NCI-H2081 treated with DMSO at 0.1 percent for 48 hours (cell line): ENCODE measurements around the gene YY1.

Source experiments
- DNase-seq: peaks from one replicate; lab custom pipeline; 2025; lab: John Stamatoyannopoulos, UW

YY1 gene

DNA sequence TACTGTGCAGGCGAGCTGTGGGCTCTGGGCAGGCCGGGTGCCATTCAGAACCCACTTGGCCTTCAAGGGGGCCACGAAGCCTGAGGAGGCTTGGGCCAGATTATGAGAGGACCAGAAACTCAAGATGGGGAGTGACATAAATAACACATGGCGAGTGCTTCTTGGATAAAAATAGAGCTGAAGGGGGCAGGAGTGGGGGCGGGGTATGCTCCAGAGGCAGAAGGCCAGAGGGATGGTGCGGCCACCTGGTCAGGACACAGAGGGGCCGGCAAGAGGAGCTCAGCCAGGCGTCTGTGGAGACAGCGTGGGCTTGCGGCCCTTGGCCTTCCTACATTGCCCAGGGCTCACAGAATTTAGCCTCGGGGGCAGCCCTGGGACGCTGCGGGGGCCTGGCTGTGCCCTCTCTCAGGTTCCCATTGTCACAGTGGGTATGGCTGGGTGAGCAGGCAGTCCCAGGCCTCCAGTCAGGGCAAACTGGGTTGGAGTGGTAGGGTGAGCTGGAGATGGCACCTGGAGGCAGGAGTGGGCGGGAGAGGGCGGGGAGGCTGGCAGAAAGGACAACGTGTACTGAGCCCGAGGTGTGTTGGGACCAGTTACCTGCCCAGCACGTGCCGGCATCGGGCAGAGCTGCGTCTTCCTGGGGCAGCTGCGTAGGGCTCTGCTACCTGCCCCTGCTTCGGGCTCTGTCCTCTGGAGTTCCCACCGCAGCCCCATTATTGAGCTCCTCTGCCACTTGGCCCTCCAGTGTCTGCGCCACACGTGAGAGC, 74.7 kb downstream of the YY1 start:
- no peak for DNase-seq

DNA sequence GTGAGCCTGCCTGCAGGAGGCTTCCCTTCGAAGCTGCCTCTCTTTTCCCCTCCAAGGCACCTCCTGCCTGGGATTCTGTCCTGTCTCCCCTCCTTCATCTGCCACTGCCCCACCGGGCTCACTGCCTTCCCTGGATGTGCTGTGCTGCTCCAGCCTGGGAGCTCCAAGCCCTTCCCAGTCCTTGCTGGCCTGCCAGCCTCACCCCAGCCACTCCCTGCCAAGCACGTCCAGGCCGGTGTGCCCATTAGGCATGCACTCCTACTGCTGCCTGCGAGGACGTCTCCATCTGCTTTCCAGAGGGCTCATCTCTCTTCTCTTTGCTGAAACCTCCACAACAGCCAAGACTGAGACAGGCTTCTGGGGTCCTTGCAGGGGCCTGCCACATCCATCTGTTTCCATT, 75.8 kb downstream of the YY1 start:
- DNase-seq: no peak

DNA sequence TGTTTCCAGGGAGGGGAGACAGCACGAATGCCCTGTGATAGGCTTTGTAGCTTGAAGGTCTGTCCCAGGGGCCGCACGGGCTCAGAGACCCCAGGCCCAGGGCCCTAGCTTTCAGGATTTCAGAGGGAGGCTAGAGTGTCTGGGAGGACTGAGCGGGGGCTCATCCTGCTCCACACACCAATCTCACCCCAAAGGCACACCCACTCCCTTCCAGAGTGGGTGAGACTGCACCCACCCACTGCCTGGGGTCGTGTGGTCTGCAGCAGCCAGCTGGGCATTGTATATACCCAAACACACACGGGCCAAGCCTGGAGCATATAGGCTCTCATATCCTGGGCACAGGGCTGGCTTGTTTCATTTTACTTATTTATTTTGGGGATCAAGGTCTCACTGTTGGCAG, 78.4 kb downstream of the YY1 start:
- no peak for DNase-seq

DNA sequence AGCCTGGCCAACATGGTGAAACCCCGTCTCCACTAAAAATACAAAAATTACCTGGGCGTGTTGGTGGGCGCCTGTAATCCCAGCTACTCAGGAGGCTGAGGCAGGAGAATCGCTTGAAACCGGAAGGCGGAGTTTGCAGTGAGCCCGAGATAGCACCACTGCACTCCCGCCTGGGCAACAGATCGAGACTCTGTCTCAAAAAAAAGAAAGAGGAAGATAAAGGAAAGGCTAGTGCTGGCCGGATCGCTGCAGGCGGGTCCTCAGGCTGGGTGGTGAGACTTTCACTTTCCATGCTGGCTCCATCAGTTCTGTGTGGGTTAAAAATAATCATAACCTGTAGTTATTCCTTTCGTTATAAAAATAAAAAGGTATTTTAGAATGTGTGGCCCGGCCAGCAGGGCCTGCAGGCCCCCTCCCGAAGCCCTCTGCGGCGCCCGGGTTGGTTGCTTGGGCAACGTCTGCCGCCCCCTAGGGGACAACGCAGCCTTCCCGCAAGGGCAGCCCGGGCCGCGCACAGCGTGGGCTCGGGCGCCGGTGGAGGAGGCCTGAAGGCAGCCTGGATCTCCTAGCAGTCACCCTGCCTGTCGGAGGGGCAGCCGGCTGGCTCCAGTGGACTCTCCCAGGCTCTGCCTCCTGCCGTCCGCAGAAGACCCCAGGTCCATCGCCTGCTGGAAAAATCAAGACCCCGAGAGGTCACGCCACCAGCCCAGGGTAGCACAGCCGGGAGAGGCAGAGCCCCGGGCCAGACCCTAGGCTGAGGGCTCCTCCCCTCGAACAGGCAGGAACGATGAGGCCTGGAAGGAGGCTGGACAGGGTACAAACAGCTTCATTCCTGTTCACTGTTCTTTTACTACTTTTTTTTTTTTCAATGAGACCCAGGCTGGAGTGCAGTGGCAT, 79.2 kb downstream of the YY1 start:
- no peak for DNase-seq

DNA sequence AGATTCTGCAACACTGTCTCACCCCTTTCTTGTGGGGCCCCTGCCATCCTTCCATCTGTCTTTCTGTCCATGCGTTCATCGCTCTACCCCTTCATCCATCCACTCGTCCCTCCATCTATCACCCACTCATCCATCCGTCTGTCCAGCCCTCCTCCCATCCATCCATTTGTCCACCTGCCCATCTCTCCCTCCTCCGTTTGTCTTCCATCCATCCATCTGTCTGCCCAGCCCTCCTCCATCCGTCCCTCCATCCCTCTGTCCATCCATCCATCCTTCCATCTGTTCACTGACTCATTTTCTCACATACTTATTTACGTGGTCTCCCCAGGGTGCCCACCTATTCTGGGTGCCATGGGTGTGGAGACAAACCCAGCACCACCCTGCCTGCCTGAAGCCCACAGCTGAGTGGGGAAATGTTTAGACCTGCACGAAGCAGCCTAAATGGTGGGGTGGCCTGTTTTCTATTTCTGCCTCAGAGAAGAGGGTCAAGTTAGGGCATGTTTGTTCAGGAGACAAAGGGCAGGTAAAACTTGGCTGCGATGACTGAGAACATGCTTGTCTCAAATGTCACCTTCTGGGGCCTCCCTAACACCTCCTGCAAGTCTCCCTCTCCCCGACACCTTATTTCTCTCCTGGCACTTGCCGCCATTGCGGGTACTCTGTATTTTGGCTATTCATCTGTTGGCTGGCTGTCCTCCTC, 81.4 kb downstream of the YY1 start:
- DNase-seq: no peak

DNA sequence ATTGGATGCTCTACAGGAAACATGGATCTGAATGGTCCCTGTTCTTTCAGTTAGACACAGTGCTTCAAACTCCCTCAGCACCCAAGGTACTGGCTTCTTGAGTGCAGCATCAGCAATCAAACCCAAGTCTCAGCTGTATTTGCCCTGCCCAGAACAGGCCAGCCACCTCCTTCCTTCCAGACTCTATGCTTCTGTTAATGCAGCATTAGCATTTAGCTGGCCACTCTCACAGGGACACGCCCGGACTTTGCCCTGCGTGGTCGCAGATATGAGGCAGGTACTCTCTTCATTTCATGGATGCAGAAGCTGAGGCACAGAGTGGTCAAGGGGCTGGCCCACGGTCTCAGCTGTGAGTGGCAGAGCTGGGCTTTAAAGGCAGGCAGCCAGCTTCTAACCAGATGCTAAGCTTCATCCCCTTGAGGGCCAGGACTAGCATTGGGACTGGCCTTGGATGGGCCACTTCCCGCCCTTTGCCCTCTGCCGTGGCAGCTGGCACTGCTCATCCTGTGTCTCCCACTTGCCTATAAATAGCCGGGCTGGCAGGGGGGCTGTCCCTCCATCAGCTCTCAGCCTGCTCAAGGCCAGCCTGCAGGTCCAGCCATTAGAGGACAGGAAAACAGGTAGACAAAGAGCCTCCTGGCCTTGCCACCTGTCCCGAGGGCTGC, 82.7 kb downstream of the YY1 start:
- no peak for DNase-seq

DNA sequence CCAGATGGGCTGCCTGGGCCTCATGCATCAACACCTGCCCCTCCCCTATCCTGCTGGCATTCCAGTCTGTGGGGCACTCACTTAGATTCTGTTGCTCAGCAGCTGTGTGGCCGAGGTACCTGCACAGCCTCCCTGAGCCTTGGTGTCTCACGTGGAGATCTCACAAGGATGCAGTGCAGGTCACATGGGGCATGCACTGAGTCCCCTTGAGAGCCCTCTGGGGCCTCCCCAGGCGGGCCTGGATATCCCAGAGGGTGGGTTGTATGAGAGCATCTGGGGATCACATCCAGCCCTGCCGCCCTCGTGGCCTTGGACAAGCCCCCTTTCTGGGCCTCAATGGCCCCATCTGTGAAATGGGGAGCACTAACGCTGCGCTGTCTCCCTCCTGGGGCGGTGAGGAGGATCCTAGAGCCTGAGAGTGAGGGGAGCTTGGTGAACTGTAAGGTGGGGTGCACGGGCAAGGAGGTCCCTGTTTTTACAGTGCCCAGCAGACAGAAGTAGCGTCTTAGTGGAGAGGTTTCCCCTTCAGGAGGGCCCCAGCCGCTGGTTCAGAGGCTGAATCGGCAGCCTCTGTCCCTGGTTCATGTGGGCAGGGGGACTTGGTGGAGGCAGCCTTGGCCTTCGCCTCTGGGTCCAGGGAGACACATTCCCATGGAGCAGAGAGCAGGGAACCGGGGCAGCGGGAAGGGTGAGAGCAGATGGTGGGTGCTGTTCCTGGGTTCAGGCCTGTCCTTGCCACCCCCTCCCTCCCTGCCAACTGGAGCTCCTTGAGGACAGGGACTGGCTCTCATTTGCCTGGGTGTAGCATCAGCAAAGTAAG, 83.4 kb downstream of the YY1 start:
- no peak for DNase-seq

DNA sequence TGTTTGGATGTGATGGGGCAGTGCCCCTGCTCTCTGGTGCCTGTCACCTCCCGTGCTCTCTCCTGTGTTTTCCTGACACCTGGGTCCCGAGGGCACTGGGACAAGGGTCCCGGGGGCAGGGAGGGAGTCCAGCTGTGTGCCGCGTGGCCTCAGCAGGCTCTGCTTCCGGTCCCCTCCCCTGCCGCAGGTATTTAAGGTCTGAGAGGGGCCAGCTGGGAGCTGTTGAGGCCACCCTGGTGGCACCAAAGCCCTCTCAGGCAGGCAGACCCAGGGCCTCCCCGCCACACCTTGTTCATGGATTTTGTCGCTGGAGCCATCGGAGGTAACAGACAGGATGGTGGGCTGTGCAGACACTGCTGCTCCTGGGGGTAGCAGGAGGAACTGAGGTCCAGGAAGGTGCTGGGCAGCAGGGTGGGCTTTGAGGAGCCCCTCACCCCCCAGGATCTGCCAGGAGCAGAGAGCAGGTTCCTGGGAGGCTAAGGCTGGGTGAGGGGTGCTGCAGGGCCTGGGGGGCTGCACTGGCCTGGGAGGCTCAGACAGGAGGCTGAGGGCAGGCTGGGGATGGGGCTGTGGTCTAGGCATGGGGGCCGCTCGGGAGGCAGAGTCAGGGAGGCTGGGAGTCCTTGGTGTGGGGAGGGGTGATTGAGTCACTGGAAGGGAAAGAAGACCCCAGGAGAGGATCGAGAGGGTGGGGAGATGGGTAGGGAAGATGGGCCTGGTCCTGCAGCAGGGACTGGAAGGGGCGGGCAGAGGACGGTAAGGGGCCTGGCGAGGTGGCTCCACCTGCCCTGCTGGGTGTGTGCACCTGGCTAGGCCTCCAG, 84.4 kb downstream of the YY1 start, which contains the start of gene SLC25A47:
SLC25A47 (plus strand) TSS at position 219 of the 821 bp plus-strand sequence; CDS start at position 295, 76 bp downstream.
- no peak for DNase-seq

DNA sequence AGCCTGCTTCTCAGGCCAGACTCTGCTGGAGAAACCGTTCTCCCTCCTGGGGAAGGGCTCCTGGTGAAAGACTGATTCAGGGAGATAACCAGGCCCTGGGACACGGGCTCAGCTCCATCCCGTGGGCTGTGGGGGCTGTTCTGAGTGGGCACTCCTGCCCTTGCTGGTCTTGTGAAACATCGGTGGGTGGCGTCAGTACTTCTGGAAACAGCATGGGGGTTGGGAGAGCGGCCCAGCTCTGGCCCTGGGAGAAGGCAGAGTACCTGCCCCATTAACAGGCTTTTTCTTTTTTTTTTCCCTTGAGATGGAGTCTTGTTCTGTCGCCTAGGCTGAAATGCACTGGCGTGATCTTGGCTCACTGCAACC, 85.0 kb downstream of the YY1 start:
- DNase-seq: no peak

DNA sequence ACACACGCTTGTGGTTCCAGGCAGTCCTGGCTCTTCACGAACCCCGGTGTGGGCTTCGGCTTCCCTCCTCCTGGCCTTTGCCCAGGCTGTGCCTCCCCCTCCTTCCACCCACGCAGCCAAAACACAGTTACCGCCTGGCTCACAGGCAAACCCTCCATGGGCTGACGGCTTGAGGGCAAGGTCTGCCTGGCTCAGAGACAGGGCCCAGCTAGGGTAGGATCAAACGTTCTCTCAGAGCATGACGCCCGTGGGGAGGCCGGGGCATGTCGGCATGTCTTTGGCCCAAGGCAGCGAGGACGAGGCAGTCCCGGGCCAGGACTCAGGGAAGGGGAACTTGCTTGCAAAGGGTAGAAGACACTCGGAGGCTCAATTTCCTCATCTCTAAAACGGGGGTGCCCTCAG, 86.3 kb downstream of the YY1 start:
- DNase-seq: no peak

DNA sequence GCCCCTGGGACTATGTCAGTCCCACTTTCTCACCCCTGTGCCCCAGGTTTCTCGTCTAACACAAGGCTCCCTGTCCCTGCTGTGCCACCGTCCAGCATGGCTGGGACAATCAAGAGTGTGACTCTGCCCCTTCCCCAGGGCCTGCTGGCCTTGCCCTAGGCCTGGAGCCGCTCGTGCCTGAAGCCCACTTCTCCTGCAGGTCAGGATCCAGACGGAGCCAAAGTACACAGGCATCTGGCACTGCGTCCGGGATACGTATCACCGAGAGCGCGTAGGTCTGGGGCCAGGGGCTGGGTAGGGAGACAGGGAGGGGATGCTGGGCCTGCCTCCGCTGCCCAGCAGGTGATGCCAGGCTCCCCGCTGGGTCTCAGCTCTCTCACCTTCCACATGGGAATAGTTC, 87.0 kb downstream of the YY1 start:
- DNase-seq: no peak

DNA sequence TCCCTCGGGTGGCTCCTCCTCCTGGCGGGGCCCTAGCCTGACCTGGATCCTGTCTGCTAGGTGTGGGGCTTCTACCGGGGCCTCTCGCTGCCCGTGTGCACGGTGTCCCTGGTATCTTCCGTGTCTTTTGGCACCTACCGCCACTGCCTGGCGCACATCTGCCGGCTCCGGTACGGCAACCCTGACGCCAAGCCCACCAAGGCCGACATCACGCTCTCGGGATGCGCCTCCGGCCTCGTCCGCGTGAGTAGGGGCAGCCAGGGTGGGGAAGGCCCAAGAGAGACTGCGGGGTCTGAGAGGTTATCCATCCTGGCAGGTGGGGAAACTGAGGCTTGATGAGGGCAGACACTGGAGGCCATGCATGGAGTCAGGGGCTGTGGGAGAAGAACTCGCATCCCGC, 88.2 kb downstream of the YY1 start:
- no peak for DNase-seq

DNA sequence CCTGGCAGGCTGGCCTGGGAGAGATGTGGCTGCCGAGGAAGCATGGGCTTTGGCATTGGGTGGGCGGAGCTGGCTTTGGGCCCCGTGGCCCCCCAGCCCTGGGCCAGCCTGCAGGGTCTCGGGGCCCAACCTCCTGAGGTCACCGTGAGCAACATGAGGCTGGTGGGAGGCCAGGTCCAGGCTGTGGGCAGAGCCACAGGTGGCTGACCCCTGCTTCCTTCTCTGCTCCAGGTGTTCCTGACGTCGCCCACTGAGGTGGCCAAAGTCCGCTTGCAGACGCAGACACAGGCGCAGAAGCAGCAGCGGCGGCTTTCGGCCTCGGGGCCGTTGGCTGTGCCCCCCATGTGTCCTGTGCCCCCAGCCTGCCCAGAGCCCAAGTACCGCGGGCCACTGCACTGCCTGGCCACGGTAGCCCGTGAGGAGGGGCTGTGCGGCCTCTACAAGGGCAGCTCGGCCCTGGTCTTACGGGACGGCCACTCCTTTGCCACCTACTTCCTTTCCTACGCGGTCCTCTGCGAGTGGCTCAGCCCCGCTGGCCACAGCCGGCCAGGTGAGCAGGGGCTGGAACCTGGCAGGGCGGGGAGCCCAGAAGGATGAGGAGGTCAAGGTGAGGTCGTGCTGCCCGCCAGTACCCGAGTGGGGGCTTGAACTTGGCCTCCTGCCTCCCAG, 89.7 kb downstream of the YY1 start:
- no peak for DNase-seq

DNA sequence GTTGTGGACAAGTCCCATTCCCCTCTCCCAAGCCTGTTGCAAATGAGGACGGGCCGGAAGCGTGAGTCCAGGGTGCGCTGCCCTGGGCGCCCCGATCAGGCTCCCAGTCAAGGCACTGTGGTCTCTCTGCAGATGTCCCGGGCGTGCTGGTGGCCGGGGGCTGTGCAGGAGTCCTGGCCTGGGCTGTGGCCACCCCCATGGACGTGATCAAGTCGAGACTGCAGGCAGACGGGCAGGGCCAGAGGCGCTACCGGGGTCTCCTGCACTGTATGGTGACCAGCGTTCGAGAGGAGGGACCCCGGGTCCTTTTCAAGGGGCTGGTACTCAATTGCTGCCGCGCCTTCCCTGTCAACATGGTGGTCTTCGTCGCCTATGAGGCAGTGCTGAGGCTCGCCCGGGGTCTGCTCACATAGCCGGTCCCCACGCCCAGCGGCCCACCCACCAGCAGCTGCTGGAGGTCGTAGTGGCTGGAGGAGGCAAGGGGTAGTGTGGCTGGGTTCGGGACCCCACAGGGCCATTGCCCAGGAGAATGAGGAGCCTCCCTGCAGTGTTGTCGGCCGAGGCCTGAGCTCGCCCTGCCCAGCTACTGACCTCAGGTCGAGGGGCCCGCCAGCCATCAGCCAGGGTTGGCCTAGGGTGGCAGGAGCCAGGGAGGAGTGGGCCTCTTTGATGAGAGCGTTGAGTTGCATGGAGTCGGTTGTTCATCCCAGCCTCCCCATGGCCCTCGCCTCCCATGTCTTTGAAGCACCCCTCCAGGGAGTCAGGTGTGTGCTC, 90.5 kb downstream of the YY1 start:
- no peak for DNase-seq

DNA sequence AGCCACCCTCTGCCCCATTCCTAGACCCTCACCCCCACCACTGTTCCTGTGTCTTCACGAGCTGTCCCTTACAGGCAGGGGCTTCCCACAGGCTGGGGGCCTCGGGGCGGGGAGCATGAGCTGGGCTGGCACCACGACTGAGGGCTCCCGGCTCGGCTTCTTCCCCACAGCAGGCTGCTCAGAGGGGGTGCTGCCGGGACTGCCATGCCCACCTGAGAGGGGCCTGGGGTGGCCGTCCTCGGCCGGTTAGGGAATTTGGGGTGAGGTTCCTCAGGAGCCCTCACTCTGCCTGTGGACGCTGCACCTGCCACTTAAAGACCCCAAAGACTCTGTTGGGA, 91.0 kb downstream of the YY1 start:
- DNase-seq: no peak

DNA sequence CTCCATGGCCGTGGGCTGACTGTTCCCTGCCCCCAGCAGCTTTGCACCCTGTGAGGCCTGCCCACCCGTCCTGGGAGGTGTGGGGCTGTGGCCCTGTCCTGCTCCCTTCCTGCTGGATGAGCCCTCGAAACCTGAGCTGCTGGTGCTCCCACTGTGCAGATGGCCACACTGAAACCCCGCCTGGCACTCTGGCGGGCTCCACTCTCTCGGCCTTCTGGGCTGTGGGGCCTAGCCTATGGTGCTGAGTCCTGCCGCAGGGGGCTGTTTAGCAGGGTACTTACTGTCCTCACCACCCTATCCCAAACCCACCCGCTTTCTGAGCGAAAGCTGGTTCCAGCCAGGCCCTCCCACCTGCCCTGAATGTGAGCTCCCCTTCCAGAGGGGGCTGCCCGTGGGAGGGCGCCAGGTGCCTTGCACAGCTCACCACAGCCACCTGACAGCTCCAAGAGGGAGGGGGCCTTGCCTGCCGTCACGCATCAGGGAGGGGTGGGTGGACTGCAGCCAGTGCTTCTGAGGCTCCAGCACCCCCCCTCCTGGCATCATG, 91.5 kb downstream of the YY1 start:
- no peak for DNase-seq

DNA sequence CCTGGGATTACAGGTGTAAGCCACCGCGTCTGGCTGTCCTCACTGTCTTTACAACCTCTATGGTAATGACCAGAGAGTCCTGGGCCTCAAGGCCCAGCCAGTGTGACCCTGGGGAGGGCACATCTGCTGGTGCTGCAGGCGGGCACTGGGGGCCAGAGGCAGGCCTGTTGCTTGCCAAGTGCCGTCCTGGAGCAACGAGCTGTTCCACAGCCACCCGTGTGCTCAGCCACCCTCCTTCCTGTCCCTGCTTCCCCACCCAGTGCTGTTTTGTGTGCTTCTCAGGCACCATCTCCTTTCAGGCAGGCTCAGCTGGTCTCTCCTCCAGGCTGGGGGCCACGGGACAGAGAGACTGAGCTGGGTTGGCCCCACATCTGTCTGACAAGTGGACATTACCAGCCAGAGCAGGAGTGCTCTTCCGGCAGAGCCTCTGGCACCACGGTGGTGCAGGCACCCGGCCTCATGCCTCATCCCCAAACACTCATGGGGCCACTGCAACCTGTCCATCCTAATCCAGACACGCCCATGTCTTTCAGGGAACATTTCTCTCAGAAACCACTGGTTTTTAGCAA, 93.2 kb downstream of the YY1 start:
- no peak for DNase-seq
